Sigmoid colon (tissue), 4 donors: ENCODE results near the gene SMIM35.

Source experiments
- CTCF ChIP-seq, 4 experiments: fragments of 450-650 bp in 3 of 4; fragments of 200-600 bp in 1 of 4; IDR thresholded peaks; one replicate each; pipeline ENCODE4 v1.5.1; 2016 to 2019; ENCODE audit warnings: antibody characterized with exemption in 4 of 4, mild to moderate bottlenecking in 3 of 4, moderate library complexity in 2 of 4
- EP300 ChIP-seq, 4 donors: sonication (generic); formaldehyde crosslinking; IDR thresholded peaks; one replicate each; pipeline ENCODE4 v1.6.1; 2017; ENCODE audit warnings: antibody characterized with exemption in 4 of 4

GRCh38 chr11:118135051-118135795, 48.5 kb upstream of the SMIM35 start:
- no peak for TF ChIP-seq EP300 (IDR thresholded peaks at IDR 0.05)
- TF ChIP-seq CTCF (IDR thresholded peaks at IDR 0.05) = no peak
